MM.1S (cell line): ENCODE results near the gene KCND2.

Experiments
- DNase-seq: peaks from one replicate; pipeline ENCODE4 v3.0.0-alpha.2; 2015
- H2AFZ ChIP-seq: fragments of 300-600 bp; sonication (generic); 2 replicates; pipeline ENCODE4 v1.6.0; 2016; ENCODE audit warnings: antibody characterized with exemption, low read length
- H3F3A ChIP-seq: fragments of 300-600 bp; sonication (generic); 2 replicates; pipeline ENCODE4 v1.6.1; 2016; ENCODE audit warnings: mild to moderate bottlenecking, antibody characterized with exemption, low read length, moderate library complexity, mixed read lengths; ENCODE audit not compliant: insufficient read depth
- H3K27ac ChIP-seq: fragments of 300-600 bp; sonication (generic); 2 replicates; pipeline ENCODE4 v1.5.1; 2016; ENCODE audit warnings: mild to moderate bottlenecking, low read length
- H3K27me3 ChIP-seq: fragments of 300-600 bp; sonication (generic); replicated peaks from 2 replicates; pipeline ENCODE4 v1.6.0; 2016; ENCODE audit warnings: low read length; ENCODE audit not compliant: insufficient read depth
- H3K36me3 ChIP-seq: fragments of 300-600 bp; sonication (generic); replicated peaks from 2 replicates; pipeline ENCODE4 v1.6.1; 2016; ENCODE audit warnings: mild to moderate bottlenecking, low read length, mixed read lengths; ENCODE audit not compliant: insufficient read depth
- H3K4me1 ChIP-seq: fragments of 300-600 bp; sonication (generic); 2 replicates; pipeline ENCODE4 v1.6.1; 2016; ENCODE audit warnings: low read length, mixed read lengths
- H3K4me2 ChIP-seq: fragments of 300-600 bp; sonication (generic); 2 replicates; pipeline ENCODE4 v1.6.0; 2016; ENCODE audit warnings: low read depth, low read length
- H3K4me3 ChIP-seq: fragments of 300-600 bp; sonication (generic); 2 replicates; pipeline ENCODE4 v1.5.1; 2016; ENCODE audit warnings: low read length, mixed read lengths
- H3K79me2 ChIP-seq: fragments of 300-600 bp; sonication (generic); 2 replicates; pipeline ENCODE4 v1.6.1; 2016; ENCODE audit warnings: mixed run types, low read length, mixed read lengths
- H3K9ac ChIP-seq: fragments of 300-600 bp; sonication (generic); 2 replicates; pipeline ENCODE4 v1.6.1; 2016; ENCODE audit warnings: low read length, mixed read lengths
- H3K9me2 ChIP-seq: fragments of 300-600 bp; sonication (generic); replicated peaks from 2 replicates; pipeline ENCODE4 v1.6.1; 2016; ENCODE audit warnings: mild to moderate bottlenecking, low read length, mixed read lengths; ENCODE audit not compliant: insufficient read depth
- H3K9me3 ChIP-seq: fragments of 300-600 bp; sonication (generic); replicated peaks from 2 replicates; pipeline ENCODE4 v1.6.1; 2016; ENCODE audit warnings: mild to moderate bottlenecking, low read length, mixed read lengths; ENCODE audit not compliant: insufficient read depth
- H4K20me1 ChIP-seq: fragments of 300-600 bp; sonication (generic); 2 replicates; pipeline ENCODE4 v1.6.1; 2016; ENCODE audit warnings: mild to moderate bottlenecking, low read length, moderate library complexity, mixed read lengths; ENCODE audit not compliant: insufficient read depth
- CTCF ChIP-seq: fragments of 300-600 bp; sonication (generic); IDR thresholded peaks from 2 replicates; pipeline ENCODE4 v1.5.1; 2016; ENCODE audit warnings: antibody characterized with exemption, low read length, mixed read lengths
- EZH2 ChIP-seq: fragments of 300-600 bp; sonication (generic); optimal IDR thresholded peaks from 2 replicates; pipeline ENCODE3; 2017; ENCODE audit warnings: low read depth, mild to moderate bottlenecking, antibody characterized with exemption, low read length, mixed read lengths
- EZH2phosphoT487 ChIP-seq: fragments of 300-600 bp; sonication (generic); IDR thresholded peaks from 2 replicates; pipeline ENCODE4 v1.6.1; 2018; ENCODE audit warnings: antibody characterized with exemption, low read length

The KCND2 gene

DNA sequence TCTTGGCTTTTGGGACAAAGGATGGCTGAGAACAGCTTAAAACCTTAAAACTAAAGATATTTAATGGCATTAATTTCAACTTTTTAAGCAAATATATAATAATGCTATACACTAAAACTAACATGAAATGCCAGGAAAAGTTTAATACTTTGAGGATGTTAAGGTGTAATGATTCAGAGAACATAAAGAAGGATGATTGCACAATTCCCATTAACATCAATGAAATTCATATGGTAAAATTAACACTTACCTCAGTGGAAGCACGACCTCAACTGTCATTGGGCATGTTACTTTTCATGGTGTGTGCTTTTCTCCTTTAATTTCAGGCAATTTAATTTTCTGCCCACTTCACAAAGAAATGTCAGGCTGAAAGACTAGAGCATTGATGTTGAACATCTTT lies 171.7 kb downstream of the KCND2 start:
- H3K36me3 ChIP-seq: no peaks in the 10 kb centered on the region
- no peaks in the 10 kb centered on the region for H4K20me1 ChIP-seq
- H3K4me1 ChIP-seq: peaks cover 15% of the 10 kb centered on the region
- no peak overlapping the region for H3K4me2 ChIP-seq
- H3K9me2 ChIP-seq: 0 out of 2 replicates have a peak, but pooled peaks cover 4% of the 10 kb centered on the region
- DNase-seq: no peak
- H3F3A ChIP-seq: peaks cover 7% of the 10 kb centered on the region; the same call in 1 of the 2 replicates
- no peak overlapping the region for H3K9ac ChIP-seq
- H2AFZ ChIP-seq: no peak overlapping the region
- no peaks in the 10 kb centered on the region for H3K79me2 ChIP-seq
- H3K9me3 ChIP-seq: no peaks in the 10 kb centered on the region
- H3K27ac ChIP-seq: no peak overlapping the region
- TF ChIP-seq CTCF: no peak
- TF ChIP-seq EZH2: no peak
- TF ChIP-seq EZH2phosphoT487: no peak
- no peaks in the 10 kb centered on the region for H3K27me3 ChIP-seq
- H3K4me3 ChIP-seq: no peak overlapping the region

GRCh38 chr7:120445276-120445675 lies 172.3 kb downstream of the KCND2 start:
- TF ChIP-seq EZH2phosphoT487: no peak
- TF ChIP-seq EZH2: no peak
- TF ChIP-seq CTCF: no peak
- Histone ChIP-seq H3F3A (peaks cover 7% of the 10 kb centered on the region; the same call in 1 of the 2 replicates), H3K36me3 (no peaks in the 10 kb centered on the region)

DNA sequence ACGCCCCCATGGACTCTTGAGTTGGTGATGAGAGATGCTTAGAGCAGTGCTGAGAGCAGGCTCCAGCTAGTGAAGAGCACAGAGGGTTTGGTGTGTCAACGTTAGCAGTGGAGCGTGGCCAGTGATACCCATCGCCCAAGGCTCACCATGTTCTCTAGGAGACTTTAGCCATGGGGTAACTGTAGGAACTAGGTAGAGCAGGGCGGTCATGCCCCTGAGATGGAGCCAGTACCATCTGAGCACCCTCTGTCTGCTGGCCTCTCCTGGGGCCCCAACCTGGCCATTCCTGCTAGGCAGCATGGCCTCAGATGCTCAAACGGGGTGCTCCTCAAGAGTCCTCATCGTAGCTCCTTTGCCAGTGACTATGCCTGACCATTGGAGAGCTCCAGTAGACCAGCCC lies 179.7 kb downstream of the KCND2 start:
- Histone ChIP-seq H4K20me1 (no peaks in the 10 kb centered on the region), H3F3A (no peaks in the 10 kb centered on the region), H3K4me2 (no peak overlapping the region), H3K79me2 (no peaks in the 10 kb centered on the region), H3K27me3 (no peaks in the 10 kb centered on the region), H3K27ac (no peak overlapping the region), H3K4me1 (no peaks in the 10 kb centered on the region), H3K9ac (no peak overlapping the region), H3K9me3 (no peaks in the 10 kb centered on the region), H2AFZ (no peak overlapping the region), H3K4me3 (no peak overlapping the region), H3K36me3 (no peaks in the 10 kb centered on the region), H3K9me2 (no peaks in the 10 kb centered on the region)
- no peak for DNase-seq
- TF ChIP-seq EZH2phosphoT487 (no peak), EZH2 (no peak), CTCF (no peak)

More at GRCh38 chr7:120445276-120445675, 172.3 kb downstream of the KCND2 start:
- Histone ChIP-seq H3K79me2 (no peaks in the 10 kb centered on the region), H3K27ac (no peak overlapping the region), H3K27me3 (no peaks in the 10 kb centered on the region), H3K9ac (no peak overlapping the region), H3K9me3 (no peaks in the 10 kb centered on the region), H3K4me3 (no peak overlapping the region), H3K4me1 (peaks cover 15% of the 10 kb centered on the region), H2AFZ (no peak overlapping the region), H4K20me1 (no peaks in the 10 kb centered on the region), H3K9me2 (0 out of 2 replicates have a peak, but pooled peaks cover 4% of the 10 kb centered on the region), H3K4me2 (no peak overlapping the region)
- no peak for DNase-seq
